Thoracic aorta (tissue), 2 donors: ENCODE results near the gene CHDH. TPM values are rescaled to one million over a fixed set of nuclear protein-coding genes. Genes with fewer than 3 reads are reported as not detected.

Source experiments
- ATAC-seq: fragments of 150-250 bp; one replicate; pipeline ENCODE4 v1.8.0; 2017; ENCODE audit warnings: low read depth; ENCODE audit not compliant: insufficient number of reproducible peaks, low FRiP score
- DNase-seq: peaks from one replicate; pipeline ENCODE4 v3.0.0-alpha.2; 2020; ENCODE audit warnings: low spot score
- H3K27ac ChIP-seq, 2 donors: fragments of 200-600 bp; sonication (generic); 1 replicate in 1 of 2; 2 replicates in 1 of 2; pipeline ENCODE4 v1.5.1; 2016; ENCODE audit warnings: mild to moderate bottlenecking in 2 of 2, moderate library complexity in 2 of 2
- H3K27me3 ChIP-seq: fragments of 200-600 bp; sonication (generic); replicated peaks from 2 replicates; pipeline ENCODE4 v1.6.0; 2016; ENCODE audit warnings: mild to moderate bottlenecking; ENCODE audit not compliant: insufficient read depth
- H3K36me3 ChIP-seq: fragments of 200-600 bp; sonication (generic); one replicate; pipeline ENCODE4 v1.5.1; 2016
- H3K4me1 ChIP-seq, 2 donors: fragments of 200-600 bp; sonication (generic); 1 replicate in 1 of 2; 2 replicates in 1 of 2; pipeline versions ENCODE4 v1.5.1 to v1.6.0; 2016; ENCODE audit warnings: low read depth in 2 of 2, mild to moderate bottlenecking in 1 of 2; ENCODE audit not compliant: control insufficient read depth in 1 of 2
- H3K4me3 ChIP-seq: fragments of 200-600 bp; sonication (generic); 2 replicates; pipeline ENCODE4 v1.5.1; 2016; ENCODE audit warnings: mild to moderate bottlenecking
- H3K9me3 ChIP-seq: fragments of 200-600 bp; sonication (generic); 2 replicates; pipeline ENCODE4 v1.5.1; 2016
- total RNA-seq, 2 donors: library from RNA; depleted of rRNA; stranded (reverse); fragments of >200 nt; gene quantifications; one replicate each; pipeline versions ENCODE4 v1.1.0 to v1.2.3, GENCODE V29; 2016
- TF ChIP-seq, protein P1 (sequence below): fragments of 200-600 bp; sonication (generic); IDR thresholded peaks from one replicate; pipeline ENCODE4 v1.5.1; 2019; ENCODE audit warnings: antibody characterized with exemption

Gene CHDH
- total RNA-seq, 2 donors from 2014 or later: 0.68 to 8.4 TPM

DNA sequence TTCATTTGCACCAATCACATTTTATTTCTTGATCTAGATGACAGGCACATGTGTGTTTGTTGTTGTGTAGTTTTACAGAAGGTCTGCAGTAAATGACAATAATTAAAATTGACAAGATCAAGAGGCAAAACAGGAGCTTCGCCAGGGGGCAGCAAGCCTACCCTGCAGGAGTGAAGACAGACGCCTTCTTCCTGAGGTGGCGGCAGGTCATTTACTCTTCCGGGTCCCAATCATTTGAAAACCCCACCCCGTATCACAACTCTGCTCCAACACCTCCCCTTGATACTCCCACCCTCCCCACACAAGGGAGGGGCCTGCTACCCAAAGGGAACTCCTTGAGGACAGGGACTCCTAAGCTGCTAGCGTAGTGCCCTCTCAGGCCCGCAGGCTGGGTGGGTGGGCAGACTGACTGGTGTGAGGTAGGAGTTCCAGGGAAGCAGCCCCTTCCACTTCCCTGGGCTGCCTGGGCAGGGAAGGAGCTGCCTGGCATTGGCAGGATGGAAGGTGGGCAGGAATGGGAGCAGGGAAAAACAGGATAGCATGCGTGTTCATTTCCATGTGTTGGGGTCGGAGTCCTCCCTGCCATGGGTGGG is 13.1 kb downstream of the CHDH start:
- Histone ChIP-seq H3K36me3 (no peaks in the 10 kb centered on the region), H3K4me3 (no peak overlapping the region), H3K27ac (no peak overlapping the region), H3K9me3 (no peaks in the 10 kb centered on the region), H3K27me3 (no peaks in the 10 kb centered on the region), H3K4me1 (no peaks in the 10 kb centered on the region)
- ATAC-seq (no peak), DNase-seq (no peak)
- TF ChIP-seq, protein P1, sequence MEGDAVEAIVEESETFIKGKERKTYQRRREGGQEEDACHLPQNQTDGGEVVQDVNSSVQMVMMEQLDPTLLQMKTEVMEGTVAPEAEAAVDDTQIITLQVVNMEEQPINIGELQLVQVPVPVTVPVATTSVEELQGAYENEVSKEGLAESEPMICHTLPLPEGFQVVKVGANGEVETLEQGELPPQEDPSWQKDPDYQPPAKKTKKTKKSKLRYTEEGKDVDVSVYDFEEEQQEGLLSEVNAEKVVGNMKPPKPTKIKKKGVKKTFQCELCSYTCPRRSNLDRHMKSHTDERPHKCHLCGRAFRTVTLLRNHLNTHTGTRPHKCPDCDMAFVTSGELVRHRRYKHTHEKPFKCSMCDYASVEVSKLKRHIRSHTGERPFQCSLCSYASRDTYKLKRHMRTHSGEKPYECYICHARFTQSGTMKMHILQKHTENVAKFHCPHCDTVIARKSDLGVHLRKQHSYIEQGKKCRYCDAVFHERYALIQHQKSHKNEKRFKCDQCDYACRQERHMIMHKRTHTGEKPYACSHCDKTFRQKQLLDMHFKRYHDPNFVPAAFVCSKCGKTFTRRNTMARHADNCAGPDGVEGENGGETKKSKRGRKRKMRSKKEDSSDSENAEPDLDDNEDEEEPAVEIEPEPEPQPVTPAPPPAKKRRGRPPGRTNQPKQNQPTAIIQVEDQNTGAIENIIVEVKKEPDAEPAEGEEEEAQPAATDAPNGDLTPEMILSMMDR: no peak

DNA sequence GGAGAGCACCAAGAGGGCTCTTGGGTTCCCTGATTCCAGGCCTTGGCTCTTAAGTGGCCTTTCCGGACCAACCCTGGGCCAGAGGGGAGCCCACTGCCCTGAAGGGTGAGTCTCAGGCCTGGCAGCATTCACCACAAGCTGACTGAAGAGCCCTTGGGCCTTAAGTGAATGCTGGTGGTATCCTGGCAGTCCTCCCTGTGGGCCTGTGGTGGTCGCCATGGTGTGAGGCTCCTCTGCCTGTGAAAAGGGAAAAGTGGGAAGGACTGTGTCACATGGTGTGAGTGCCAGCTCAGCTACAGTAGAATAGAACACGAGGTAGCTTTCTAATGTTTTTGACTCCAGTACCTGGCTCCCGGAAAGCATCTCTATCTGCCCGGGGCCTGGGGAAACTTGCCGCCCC is 15.3 kb downstream of the CHDH start:
- Histone ChIP-seq H3K4me3 (no peak overlapping the region), H3K27ac (no peak overlapping the region), H3K4me1 (no peaks in the 10 kb centered on the region), H3K36me3 (no peaks in the 10 kb centered on the region), H3K9me3 (no peaks in the 10 kb centered on the region), H3K27me3 (no peaks in the 10 kb centered on the region)
- DNase-seq (no peak), ATAC-seq (no peak)
- TF ChIP-seq, protein P1: no peak

DNA sequence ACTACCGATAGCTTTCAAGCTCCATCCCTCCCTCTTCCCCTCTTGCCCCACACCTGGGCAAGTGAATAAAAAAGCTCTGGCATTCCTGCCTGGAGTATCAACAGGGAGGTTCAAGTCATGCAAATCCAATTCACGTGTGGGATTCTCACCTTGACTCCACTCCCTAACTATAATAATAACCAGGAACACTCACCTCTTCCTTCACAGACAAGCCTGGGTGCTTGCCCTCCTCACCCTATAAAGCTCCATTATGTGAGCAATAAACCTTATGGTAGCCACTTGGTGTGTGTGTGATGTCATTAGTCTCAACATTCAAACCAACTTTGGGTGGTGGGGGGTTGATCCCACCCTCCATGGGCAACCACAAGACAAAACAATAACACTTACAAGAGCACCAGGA is 16.6 kb downstream of the CHDH start:
- Histone ChIP-seq H3K36me3 (no peaks in the 10 kb centered on the region), H3K4me1 (no peaks in the 10 kb centered on the region), H3K27me3 (no peaks in the 10 kb centered on the region), H3K4me3 (no peak overlapping the region), H3K27ac (no peak overlapping the region), H3K9me3 (no peaks in the 10 kb centered on the region)
- TF ChIP-seq, protein P1: no peak
- ATAC-seq (no peak), DNase-seq (no peak)

DNA sequence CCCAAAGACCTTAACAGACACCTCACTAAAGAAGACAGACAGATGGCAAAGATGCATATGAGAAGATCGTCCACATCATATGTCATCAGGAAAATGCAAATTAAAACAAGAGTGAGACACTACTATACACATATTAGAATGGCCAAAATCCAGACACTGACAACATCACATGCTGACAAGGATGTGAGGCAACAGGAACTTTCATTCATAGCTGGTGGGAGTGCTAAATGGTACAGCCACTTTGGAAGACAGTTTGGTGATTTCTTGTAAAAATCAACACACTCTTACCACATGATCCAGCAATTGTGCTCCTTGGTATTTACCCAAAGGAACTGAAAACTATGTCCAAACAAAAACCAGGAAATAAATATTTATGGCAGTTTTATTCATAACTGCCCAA is 17.6 kb downstream of the CHDH start:
- ATAC-seq: no peak
- no peaks in the 10 kb centered on the region for H3K27me3 ChIP-seq
- H3K4me1 ChIP-seq: no peaks in the 10 kb centered on the region
- no peak overlapping the region for H3K4me3 ChIP-seq
- TF ChIP-seq, protein P1: no peak
- no peak for DNase-seq
- no peaks in the 10 kb centered on the region for H3K36me3 ChIP-seq
- H3K27ac ChIP-seq: no peak overlapping the region
- H3K9me3 ChIP-seq: no peaks in the 10 kb centered on the region

DNA sequence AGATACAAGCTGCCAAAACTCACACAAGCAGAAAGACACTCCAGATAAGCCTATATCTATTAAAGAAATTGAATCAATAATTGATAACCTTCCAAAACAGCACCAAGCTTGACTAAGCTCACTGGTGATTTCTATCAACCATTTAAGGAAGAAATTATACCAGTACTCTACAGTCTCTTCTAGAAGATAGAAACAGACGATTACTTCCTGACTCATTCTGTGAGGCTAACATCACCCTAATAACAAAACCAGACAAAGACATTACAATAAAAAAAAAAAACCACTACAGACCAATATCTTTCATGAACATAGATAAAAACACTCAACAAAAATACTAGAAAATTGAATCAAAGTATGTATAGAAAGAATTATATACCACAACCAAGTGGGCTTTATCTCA is 20.2 kb downstream of the CHDH start:
- TF ChIP-seq, protein P1: no peak
- H3K4me3 ChIP-seq: no peak overlapping the region
- H3K27me3 ChIP-seq: no peaks in the 10 kb centered on the region
- no peak for ATAC-seq
- H3K4me1 ChIP-seq: no peaks in the 10 kb centered on the region
- H3K36me3 ChIP-seq: no peaks in the 10 kb centered on the region
- no peak overlapping the region for H3K27ac ChIP-seq
- H3K9me3 ChIP-seq: no peaks in the 10 kb centered on the region
- no peak for DNase-seq
